ENCODE data around the gene NTNG2.

NTNG2 gene

DNA sequence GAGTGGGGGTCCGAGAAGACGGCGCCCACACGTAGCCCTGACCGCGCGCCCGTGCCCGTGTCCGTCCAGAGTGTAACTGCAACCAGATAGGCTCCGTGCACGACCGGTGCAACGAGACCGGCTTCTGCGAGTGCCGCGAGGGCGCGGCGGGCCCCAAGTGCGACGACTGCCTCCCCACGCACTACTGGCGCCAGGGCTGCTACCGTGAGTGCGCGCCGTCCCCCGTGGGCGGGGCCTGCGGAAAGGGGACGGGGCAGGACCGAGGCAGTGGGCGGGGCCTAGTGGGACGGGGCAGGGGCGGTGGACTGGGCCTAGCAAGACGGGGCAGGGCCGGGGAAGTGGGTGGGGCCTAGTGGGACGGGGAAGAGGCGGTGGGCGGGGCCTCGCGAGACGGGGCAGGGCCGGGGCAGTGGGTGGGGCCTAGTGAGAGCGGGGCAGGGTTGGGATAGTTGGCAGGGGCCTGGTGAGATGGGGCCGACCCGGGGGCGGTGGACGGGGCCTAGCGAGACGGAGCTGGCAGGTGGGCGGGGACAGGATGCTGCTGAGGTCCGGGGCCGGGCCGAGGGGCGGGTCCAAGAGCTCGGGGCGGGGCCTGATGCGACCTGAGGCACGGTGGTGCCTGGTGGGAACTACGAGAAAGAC lies 79.1 kb downstream of the NTNG2 start:
- TF ChIP-seq, protein P1, sequence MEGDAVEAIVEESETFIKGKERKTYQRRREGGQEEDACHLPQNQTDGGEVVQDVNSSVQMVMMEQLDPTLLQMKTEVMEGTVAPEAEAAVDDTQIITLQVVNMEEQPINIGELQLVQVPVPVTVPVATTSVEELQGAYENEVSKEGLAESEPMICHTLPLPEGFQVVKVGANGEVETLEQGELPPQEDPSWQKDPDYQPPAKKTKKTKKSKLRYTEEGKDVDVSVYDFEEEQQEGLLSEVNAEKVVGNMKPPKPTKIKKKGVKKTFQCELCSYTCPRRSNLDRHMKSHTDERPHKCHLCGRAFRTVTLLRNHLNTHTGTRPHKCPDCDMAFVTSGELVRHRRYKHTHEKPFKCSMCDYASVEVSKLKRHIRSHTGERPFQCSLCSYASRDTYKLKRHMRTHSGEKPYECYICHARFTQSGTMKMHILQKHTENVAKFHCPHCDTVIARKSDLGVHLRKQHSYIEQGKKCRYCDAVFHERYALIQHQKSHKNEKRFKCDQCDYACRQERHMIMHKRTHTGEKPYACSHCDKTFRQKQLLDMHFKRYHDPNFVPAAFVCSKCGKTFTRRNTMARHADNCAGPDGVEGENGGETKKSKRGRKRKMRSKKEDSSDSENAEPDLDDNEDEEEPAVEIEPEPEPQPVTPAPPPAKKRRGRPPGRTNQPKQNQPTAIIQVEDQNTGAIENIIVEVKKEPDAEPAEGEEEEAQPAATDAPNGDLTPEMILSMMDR (IDR thresholded peaks at IDR 0.05; ENCODE audit: insufficient read depth, low read depth, low read length, missing control alignments), result no peak
- H3K4me3 ChIP-seq (ENCODE audit: low read length), result peak overlapping the region; percentile 48
- peak; percentile 94 for DNase-seq (ENCODE audit: low read depth)

DNA sequence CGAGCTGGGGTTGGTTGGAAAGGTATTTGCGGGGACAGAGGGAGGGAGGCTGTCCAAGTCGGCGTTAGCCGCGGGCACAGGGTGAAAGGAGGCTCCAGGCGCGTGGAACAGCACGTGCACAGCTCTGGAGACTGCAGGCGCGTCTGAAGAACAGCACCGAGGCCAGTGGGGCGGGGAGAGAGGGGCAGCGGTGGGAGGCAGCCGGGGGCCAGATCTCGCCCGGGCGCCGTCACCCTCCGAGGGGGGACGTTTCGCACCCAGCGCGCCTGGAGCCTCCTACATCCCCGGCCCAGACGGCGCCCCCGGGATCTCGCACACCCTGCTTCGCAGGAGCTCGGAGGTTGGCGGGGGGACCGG lies 79.6 kb downstream of the NTNG2 start:
- TF ChIP-seq, protein P1 (IDR thresholded peaks at IDR 0.05; ENCODE audit: insufficient read depth, low read depth, low read length, missing control alignments), result no peak
- no peak for DNase-seq (ENCODE audit: low read depth)
- peak overlapping the region; percentile 48 for H3K4me3 ChIP-seq (ENCODE audit: low read length)

DNA sequence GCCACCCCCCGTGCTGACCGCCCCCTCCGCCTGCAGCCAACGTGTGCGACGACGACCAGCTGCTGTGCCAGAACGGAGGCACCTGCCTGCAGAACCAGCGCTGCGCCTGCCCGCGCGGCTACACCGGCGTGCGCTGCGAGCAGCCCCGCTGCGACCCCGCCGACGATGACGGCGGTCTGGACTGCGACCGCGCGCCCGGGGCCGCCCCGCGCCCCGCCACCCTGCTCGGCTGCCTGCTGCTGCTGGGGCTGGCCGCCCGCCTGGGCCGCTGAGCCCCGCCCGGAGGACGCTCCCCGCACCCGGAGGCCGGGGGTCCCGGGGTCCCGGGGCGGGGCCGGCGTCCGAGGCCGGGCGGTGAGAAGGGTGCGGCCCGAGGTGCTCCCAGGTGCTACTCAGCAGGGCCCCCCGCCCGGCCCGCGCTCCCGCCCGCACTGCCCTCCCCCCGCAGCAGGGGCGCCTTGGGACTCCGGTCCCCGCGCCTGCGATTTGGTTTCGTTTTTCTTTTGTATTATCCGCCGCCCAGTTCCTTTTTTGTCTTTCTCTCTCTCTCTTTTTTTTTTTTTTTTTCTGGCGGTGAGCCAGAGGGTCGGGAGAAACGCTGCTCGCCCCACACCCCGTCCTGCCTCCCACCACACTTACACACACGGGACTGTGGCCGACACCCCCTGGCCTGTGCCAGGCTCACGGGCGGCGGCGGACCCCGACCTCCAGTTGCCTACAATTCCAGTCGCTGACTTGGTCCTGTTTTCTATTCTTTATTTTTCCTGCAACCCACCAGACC lies 80.2 kb downstream of the NTNG2 start:
- H3K4me3 ChIP-seq (ENCODE audit: low read length), result peak overlapping the region; percentile 48
- TF ChIP-seq, protein P1 (IDR thresholded peaks at IDR 0.05; ENCODE audit: insufficient read depth, low read depth, low read length, missing control alignments), result no peak
- DNase-seq (ENCODE audit: low read depth), result no peak

DNA sequence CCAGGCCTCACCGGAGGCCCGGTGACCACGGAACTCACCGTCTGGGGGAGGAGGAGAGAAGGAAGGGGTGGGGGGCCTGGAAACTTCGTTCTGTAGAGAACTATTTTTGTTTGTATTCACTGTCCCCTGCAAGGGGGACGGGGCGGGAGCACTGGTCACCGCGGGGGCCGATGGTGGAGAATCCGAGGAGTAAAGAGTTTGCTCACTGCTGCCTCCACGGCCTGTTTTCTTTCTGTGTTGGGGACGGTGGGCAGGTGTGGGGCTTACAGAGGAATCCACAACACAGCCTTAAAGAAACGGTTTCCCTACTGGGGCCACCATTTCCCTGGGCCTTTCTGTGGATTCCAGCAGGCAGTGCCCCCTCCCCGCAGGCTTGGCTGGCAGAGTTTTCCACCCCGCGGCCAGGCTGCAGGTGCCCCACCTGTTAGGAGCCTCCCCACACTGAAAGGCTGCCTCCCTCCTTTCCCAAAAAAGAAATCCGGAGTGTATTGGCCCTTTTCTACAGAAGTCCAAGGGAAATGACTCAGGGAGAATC lies 80.8 kb downstream of the NTNG2 start:
- TF ChIP-seq, protein P1 (IDR thresholded peaks at IDR 0.05; ENCODE audit: insufficient read depth, low read depth, low read length, missing control alignments), result no peak
- DNase-seq (ENCODE audit: low read depth), result no peak
- peak overlapping the region; percentile 29 for H3K4me3 ChIP-seq (ENCODE audit: low read length)

DNA sequence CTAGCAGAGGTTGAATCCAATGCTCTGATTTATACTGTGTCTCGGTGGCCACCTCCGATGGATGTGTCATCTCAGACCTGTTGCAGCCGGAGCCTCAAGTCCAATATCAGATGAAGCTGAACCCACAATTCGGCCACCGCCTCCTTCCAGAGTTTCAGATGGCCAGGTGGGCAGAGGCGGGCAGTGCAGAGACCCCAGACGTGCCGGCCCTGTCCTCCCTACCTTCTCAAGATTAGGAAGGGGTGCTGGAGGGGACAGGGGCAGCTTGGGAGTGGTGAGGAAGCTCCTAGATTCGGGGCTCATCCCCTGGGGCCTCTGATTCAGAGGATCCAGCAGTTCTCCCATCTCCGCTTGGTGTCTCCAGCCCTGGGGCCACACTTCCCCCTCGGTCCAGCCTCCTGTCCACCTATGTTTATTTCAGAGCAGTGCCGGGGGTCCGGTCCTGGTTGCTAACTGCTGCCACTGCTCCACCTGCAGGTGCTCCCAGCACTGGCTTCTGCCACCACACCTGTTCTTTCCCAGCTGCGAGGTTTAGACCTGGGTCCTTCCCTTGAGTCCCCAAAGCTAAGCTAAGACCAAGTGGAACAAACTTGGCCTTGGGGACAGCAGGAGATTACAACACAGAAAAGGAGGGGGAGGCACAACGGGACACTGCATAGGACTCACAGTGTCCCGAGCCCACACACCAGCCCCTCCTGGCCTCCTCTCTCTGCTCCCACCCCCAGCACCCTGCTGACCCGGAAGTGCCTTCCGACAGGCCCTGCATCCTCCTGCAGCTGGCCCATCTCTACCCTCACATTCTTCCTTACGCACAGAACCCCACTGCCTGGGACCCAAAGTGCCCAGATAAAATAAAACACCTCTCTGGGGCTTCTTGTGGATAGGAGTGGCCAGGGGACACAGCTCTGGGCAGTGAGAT lies 81.6 kb downstream of the NTNG2 start:
- H3K4me3 ChIP-seq (ENCODE audit: low read length), result no peak overlapping the region
- TF ChIP-seq, protein P1 (IDR thresholded peaks at IDR 0.05; ENCODE audit: insufficient read depth, low read depth, low read length, missing control alignments), result peak; percentile 14
- DNase-seq (ENCODE audit: low read depth), result peak; percentile 14

DNA sequence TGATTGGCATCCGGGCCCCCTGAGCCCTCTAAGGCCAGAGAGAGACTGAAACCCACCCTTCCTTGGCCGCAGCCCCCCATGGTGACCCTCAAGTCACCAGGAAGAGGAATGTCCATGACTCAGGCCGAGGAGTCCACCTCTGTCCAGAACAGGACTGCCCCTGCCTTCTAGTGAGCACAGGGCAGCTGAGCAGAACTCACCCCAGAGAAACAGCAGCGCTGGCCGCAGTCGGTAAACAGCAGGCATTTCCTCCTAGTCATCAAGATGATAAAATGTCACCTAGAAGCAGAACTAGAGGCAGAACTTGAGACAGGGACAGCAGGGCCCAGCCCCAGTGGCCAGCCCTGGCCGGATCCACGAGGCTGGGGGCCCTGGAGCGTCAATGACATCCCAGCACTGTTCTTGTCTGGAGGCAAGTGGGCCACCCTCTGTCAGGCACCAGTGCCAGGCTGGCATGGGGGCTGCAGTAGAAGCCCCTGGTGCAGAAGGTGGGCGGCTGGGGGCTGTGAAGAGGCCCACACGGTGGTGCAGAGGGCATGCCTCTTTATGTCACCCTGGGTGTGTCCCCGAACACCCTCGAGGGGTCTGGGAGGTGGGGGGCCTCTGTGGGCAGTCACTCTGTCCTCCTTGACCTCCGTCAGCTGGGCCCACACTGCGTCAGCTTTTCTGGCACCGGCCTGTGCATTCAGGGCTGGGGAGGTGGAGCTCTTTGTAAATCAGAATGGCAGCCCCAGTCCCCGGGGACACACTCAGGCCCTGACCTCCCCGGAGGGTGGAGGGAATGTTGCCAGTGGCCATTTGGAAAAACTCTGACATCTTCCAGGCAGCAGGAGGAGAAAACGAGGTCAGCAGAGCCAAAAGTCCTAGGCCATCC lies 83.0 kb downstream of the NTNG2 start:
- no peak overlapping the region for H3K4me3 ChIP-seq (ENCODE audit: low read length)
- no peak for DNase-seq (ENCODE audit: low read depth)
- TF ChIP-seq, protein P1 (IDR thresholded peaks at IDR 0.05; ENCODE audit: insufficient read depth, low read depth, low read length, missing control alignments), result no peak

Data from epithelial cell of esophagus (primary cell).